GM12878 (cell line): Measurements from ENCODE around the gene GCLM. TPM values are rescaled to one million over a fixed set of nuclear protein-coding genes. Genes with fewer than 3 reads are reported as not detected.

ENCODE experiments used
- ATAC-seq: fragments of 200-7000 bp; cut with Tn5 transposase; 3 replicates; pipeline ENCODE4 v1.9.1; 2020; ENCODE audit warnings: mild to moderate bottlenecking, moderate library complexity
- BruUV-seq: library from RNA; stranded (reverse); fragments of 400-500 nt; replicated peaks from 2 replicates; lab custom pipeline; 2021; lab: Mats Ljungman, UMichigan
- CTCF ChIA-PET: fragments of 300-600 bp; sonication (Branson Sonifier 250); formaldehyde crosslinking; extraction: SDS; loops from one replicate; lab custom pipeline; 2021; ENCODE audit warnings: inconsistent platforms; lab: Yijun Ruan, JAX
- POLR2A ChIA-PET: fragments of 350-600 bp; formaldehyde crosslinking; extraction: SDS; loops from one replicate; lab custom pipeline; 2021; ENCODE audit warnings: inconsistent platforms; lab: Charles Lee
- RAD21 ChIA-PET: fragments of 300-600 bp; sonication (Branson Sonifier 250); formaldehyde crosslinking; loops from one replicate; lab custom pipeline; 2023; ENCODE audit warnings: antibody characterized with exemption; ENCODE audit not compliant: unreplicated experiment; lab: Charles Lee
- SMC1A ChIA-PET: fragments of 300-600 bp; sonication (Branson Sonifier 250); formaldehyde crosslinking; loops from one replicate; lab custom pipeline; 2023; ENCODE audit not compliant: unreplicated experiment, uncharacterized antibody; lab: Charles Lee
- DNase-seq: peaks from one replicate; pipeline ENCODE4 v3.0.0-alpha.2; 2011; ENCODE audit warnings: low read depth, low spot score
- FAIRE-seq: peaks from 3 replicates; lab custom pipeline; 2011; peaks lifted over from hg19 to GRCh38; lab: Jason Lieb, UNC
- H2AFZ ChIP-seq: 2 replicates; pipeline ENCODE4 v1.6.0; 2011; ENCODE audit warnings: low read depth, low read length, control low read depth; ENCODE audit not compliant: control insufficient read depth
- H3K27ac ChIP-seq: 2 replicates; pipeline ENCODE4 v1.5.1; 2011; ENCODE audit warnings: control low read depth; ENCODE audit not compliant: control insufficient read depth, insufficient read depth
- H3K27me3 ChIP-seq, 2 experiments: replicated peaks in 1 of 2; 2 replicates each; pipeline versions ENCODE4 v1.6.0 to v1.6.1; 2011; ENCODE audit warnings: low read length in 1 of 2; ENCODE audit not compliant: control insufficient read depth in 2 of 2, insufficient read depth in 2 of 2
- H3K36me3 ChIP-seq, 2 experiments: 2 replicates each; pipeline ENCODE4 v1.5.1; 2011; ENCODE audit warnings: low read length in 1 of 2; ENCODE audit not compliant: control insufficient read depth in 2 of 2, insufficient read depth in 2 of 2
- H3K4me1 ChIP-seq: 2 replicates; pipeline ENCODE4 v1.6.1; 2011; ENCODE audit warnings: mild to moderate bottlenecking, low read length, moderate library complexity, mixed read lengths; ENCODE audit not compliant: control insufficient read depth, insufficient read depth
- H3K4me2 ChIP-seq: 2 replicates; pipeline ENCODE4 v1.6.0; 2011; ENCODE audit warnings: control low read depth; ENCODE audit not compliant: control insufficient read depth, insufficient read depth
- H3K4me3 ChIP-seq: fragments of 200-600 bp; sonication (generic); 2 replicates; pipeline ENCODE4 v1.5.1; 2016
- H3K79me2 ChIP-seq: 2 replicates; pipeline ENCODE4 v1.6.0; 2011; ENCODE audit warnings: low read length; ENCODE audit not compliant: control insufficient read depth, insufficient read depth
- H3K9ac ChIP-seq: 2 replicates; pipeline ENCODE4 v1.8.0; 2011; ENCODE audit warnings: low read length, control low read depth, mixed read lengths; ENCODE audit not compliant: control insufficient read depth, insufficient read depth
- H3K9me3 ChIP-seq: replicated peaks from 3 replicates; pipeline ENCODE4 v1.5.1; 2011; ENCODE audit warnings: mild to moderate bottlenecking, low read length; ENCODE audit not compliant: control insufficient read depth, insufficient read depth
- H4K20me1 ChIP-seq: 2 replicates; pipeline ENCODE4 v1.6.0; 2011; ENCODE audit not compliant: control insufficient read depth, insufficient read depth
- CBFB ChIP-seq: IDR thresholded peaks from 2 replicates; pipeline ENCODE4 v1.6.1; 2016; ENCODE audit warnings: antibody characterized with exemption, low read depth
- CEBPB ChIP-seq, 2 experiments: fragments of 150-350 bp in 1 of 2; IDR thresholded peaks; 2 replicates each; pipeline ENCODE4 v1.6.1; 2012 to 2014; ENCODE audit warnings: low read depth in 2 of 2, low read length in 2 of 2, borderline replicate concordance in 1 of 2, inconsistent platforms in 1 of 2
- CREB1 ChIP-seq: IDR thresholded peaks from 2 replicates; pipeline ENCODE4 v1.6.1; 2012; ENCODE audit warnings: low read depth, mild to moderate bottlenecking, inconsistent platforms
- GABPA ChIP-seq: IDR thresholded peaks from 2 replicates; pipeline ENCODE4 v1.6.1; 2014; ENCODE audit warnings: antibody characterized with exemption, low read depth, mild to moderate bottlenecking, inconsistent platforms
- KDM1A ChIP-seq: fragments of 200-600 bp; sonication (generic); IDR thresholded peaks from 2 replicates; pipeline ENCODE4 v1.6.1; 2016; ENCODE audit warnings: borderline replicate concordance
- MTA2 ChIP-seq: fragments of 450-650 bp; IDR thresholded peaks from 2 replicates; pipeline ENCODE4 v1.6.1; 2016; ENCODE audit warnings: low read depth, mild to moderate bottlenecking, moderate library complexity
- MTA3 ChIP-seq: IDR thresholded peaks from 2 replicates; pipeline ENCODE4 v1.6.1; 2012; ENCODE audit warnings: low read length, inconsistent platforms, borderline replicate concordance
- NBN ChIP-seq: fragments of 450-650 bp; IDR thresholded peaks from 2 replicates; pipeline ENCODE4 v1.6.1; 2016
- NR2C1 ChIP-seq: fragments of 450-650 bp; IDR thresholded peaks from 2 replicates; pipeline ENCODE4 v1.6.1; 2017; ENCODE audit warnings: antibody characterized with exemption, mild to moderate bottlenecking, moderate library complexity
- NR2F1 ChIP-seq: fragments of 450-650 bp; conservative IDR thresholded peaks from 2 replicates; pipeline ENCODE4 v1.6.1; 2017; ENCODE audit warnings: mild to moderate bottlenecking
- POLR2A ChIP-seq: IDR thresholded peaks from 2 replicates; pipeline ENCODE4 v1.6.1; 2011; ENCODE audit warnings: low read depth, mild to moderate bottlenecking, low read length
- RELA ChIP-seq: fragments of 450-650 bp; IDR thresholded peaks from 2 replicates; pipeline ENCODE4 v1.8.0; 2014; ENCODE audit warnings: borderline replicate concordance; ENCODE audit not compliant: partially characterized antibody
- SUZ12 ChIP-seq: fragments of 200-600 bp; sonication (generic); IDR thresholded peaks from one replicate; pipeline ENCODE4 v1.6.1; 2018; ENCODE audit warnings: antibody characterized with exemption, mild to moderate bottlenecking; ENCODE audit not compliant: unreplicated experiment
- TAF1 ChIP-seq: IDR thresholded peaks from 2 replicates; pipeline ENCODE4 v1.6.1; 2011; ENCODE audit warnings: mild to moderate bottlenecking, low read depth, low read length, borderline replicate concordance
- ZNF24 ChIP-seq: fragments of 450-650 bp; IDR thresholded peaks from 2 replicates; pipeline ENCODE4 v1.6.1; 2017; ENCODE audit warnings: antibody characterized with exemption, mild to moderate bottlenecking
- WGBS: methylation state at CpG from one replicate; pipeline ENCODE4 v1.1.6; 2016; ENCODE audit warnings: low lambda C conversion rate; ENCODE audit not compliant: insufficient replicate concordance, insufficient coverage; ENCODE audit errors: missing lambda C conversion rate; 5-methylcytosine and 5-hydroxymethylcytosine counted together
- in situ Hi-C: fragments of 300-500 bp; cut with MboI; formaldehyde crosslinking; loops from 9 replicates; pipeline ENCODE4 v1.14.3; 2018; ENCODE audit warnings: mixed read lengths
- intact Hi-C: fragments of 100-400 bp; cut with micrococcal nuclease; formaldehyde crosslinking; loops from one replicate; pipeline ENCODE4 v1.14.2; 2022; ENCODE audit not compliant: unreplicated experiment
- polyA plus RNA-seq, 11 experiments: library from polyadenylated mRNA; depleted of rRNA in 4 of 11; unstranded in 6 of 11; stranded (reverse) in 5 of 11; fragments of >200 nt; fragmentation: Nextera tagmentation in 4 of 11; fragmentation: Illumina TruSeq in 1 of 11; extraction: Ambion mirVana in 4 of 11; extraction: Trizol in 1 of 11; gene quantifications; 1 replicate in 1 of 11; 2 replicates in 10 of 11; pipeline versions ENCODE4 v1.2.1 to v1.2.3, GENCODE V29; 2011 to 2016; ENCODE audit warnings: inconsistent platforms in 2 of 11, missing spikeins in 2 of 11, low read depth in 1 of 11
- total RNA-seq, 4 experiments: library from RNA; depleted of rRNA in 3 of 4; stranded (reverse); fragments of >200 nt in 3 of 4; fragmentation: Illumina TruSeq in 1 of 4; extraction: Trizol in 1 of 4; gene quantifications; 2 replicates each; pipeline versions ENCODE4 v1.2.1 to v1.2.3, GENCODE V29; 2013 to 2021
- TF ChIP-seq, protein P1 (sequence below): IDR thresholded peaks from 2 replicates; pipeline ENCODE4 v1.6.1; 2011; ENCODE audit warnings: low read depth, mild to moderate bottlenecking, low read length, moderate library complexity, borderline replicate concordance; ENCODE audit errors: extremely low read depth
- TF ChIP-seq, protein P2 (sequence below), 3 experiments: IDR thresholded peaks in 2 of 3; conservative IDR thresholded peaks in 1 of 3; 2 replicates each; pipeline ENCODE4 v1.5.1; 2011; ENCODE audit warnings: low read depth in 3 of 3, low read length in 3 of 3, mild to moderate bottlenecking in 3 of 3, control low read depth in 2 of 3, moderate library complexity in 2 of 3, inconsistent platforms in 1 of 3, mixed read lengths in 1 of 3; ENCODE audit not compliant: control insufficient read depth in 2 of 3, insufficient read depth in 1 of 3; ENCODE audit errors: extremely low read depth in 1 of 3

Gene GCLM
- total and polyA plus RNA-seq, 10 of the 15 experiments (the other 5 are each of a cell fraction or from before 2014, with no cell fraction given) = 2.6 to 17.3 (median 6.9) TPM

DNA sequence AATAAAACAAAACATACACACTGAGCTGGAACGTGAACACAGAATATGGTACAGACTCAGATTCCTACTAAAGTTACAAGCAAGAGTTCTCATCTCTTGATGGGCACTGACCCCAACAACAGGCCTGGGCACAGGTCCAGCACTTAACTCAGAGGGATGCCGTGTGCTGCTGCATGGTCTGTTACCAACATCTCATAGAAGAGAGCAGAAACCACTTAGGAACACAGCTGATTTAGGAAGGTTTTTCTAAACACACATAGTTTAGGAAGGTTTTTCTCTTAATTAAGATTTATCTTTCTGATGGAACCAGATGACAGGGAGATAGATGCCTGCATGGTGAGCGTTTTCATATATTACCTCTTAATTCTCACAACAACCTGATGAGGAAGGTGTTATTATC lies 1.5 kb downstream of the GCLM start:
- H3K4me3 ChIP-seq = peak overlapping the region; percentile 74
- TF ChIP-seq CBFB = no peak
- no peak for TF ChIP-seq RELA
- no peak for TF ChIP-seq GABPA
- TF ChIP-seq CEBPB (IDR thresholded peaks at IDR 0.05; ENCODE audit: borderline replicate concordance in 1 of 2, low read depth in 2 of 2, low read length in 2 of 2) = no peak
- no peak for TF ChIP-seq MTA2
- no peak for TF ChIP-seq NR2F1
- TF ChIP-seq, protein P1, sequence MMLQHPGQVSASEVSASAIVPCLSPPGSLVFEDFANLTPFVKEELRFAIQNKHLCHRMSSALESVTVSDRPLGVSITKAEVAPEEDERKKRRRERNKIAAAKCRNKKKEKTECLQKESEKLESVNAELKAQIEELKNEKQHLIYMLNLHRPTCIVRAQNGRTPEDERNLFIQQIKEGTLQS = no peak
- TF ChIP-seq POLR2A = no peak
- TF ChIP-seq SUZ12 = no peak
- TF ChIP-seq MTA3 = no peak
- TF ChIP-seq NBN = no peak
- no peak for TF ChIP-seq ZNF24
- TF ChIP-seq CREB1 = no peak
- TF ChIP-seq, protein P2, sequence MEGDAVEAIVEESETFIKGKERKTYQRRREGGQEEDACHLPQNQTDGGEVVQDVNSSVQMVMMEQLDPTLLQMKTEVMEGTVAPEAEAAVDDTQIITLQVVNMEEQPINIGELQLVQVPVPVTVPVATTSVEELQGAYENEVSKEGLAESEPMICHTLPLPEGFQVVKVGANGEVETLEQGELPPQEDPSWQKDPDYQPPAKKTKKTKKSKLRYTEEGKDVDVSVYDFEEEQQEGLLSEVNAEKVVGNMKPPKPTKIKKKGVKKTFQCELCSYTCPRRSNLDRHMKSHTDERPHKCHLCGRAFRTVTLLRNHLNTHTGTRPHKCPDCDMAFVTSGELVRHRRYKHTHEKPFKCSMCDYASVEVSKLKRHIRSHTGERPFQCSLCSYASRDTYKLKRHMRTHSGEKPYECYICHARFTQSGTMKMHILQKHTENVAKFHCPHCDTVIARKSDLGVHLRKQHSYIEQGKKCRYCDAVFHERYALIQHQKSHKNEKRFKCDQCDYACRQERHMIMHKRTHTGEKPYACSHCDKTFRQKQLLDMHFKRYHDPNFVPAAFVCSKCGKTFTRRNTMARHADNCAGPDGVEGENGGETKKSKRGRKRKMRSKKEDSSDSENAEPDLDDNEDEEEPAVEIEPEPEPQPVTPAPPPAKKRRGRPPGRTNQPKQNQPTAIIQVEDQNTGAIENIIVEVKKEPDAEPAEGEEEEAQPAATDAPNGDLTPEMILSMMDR (IDR thresholded peaks at IDR 0.05 in 2 of 3, conservative IDR thresholded peaks at IDR 0.05 in 1 of 3; ENCODE audit: control insufficient read depth in 2 of 3, extremely low read depth in 1 of 3, insufficient read depth in 1 of 3, low read depth in 3 of 3, low read length in 3 of 3) = no peak
- no peak for TF ChIP-seq NR2C1
- no peak for TF ChIP-seq KDM1A
- no peak for TF ChIP-seq TAF1

More for the DNA sequence above, 1.5 kb downstream of the GCLM start:
- ATAC-seq = 0 out of 3 replicates have a peak, but pooled peaks have one; percentile 4
- BruUV-seq = no TSS peak
- ChIA-PET SMC1A (interaction anchor here (1.0 to 1.1 kb wide), 2 partner anchors 12 to 62 kb away, joined by 3 to 4 read pairs; no protein-coding TSS in a partner anchor), POLR2A (no interaction called here), CTCF (interaction anchor here (0.6 to 1.2 kb wide), 3 partner anchors 63 to 518 kb away, joined by 3 read pairs; no protein-coding TSS in a partner anchor), RAD21 (no interaction called here)
- in situ Hi-C loops = no loop called here
- intact Hi-C loops = loop anchor here (2.0 kb wide), 1 partner anchor 61 kb away; no protein-coding TSS in a partner anchor
- no peak for FAIRE-seq
- Histone ChIP-seq H3K27ac (no peak overlapping the region), H3K4me2 (peak overlapping the region; percentile 82), H3K9me3 (no peaks in the 10 kb centered on the region), H4K20me1 (no peaks in the 10 kb centered on the region), H3K27me3 (no peaks in the 10 kb centered on the region), H3K4me1 (no peaks in the 10 kb centered on the region; the same call in 1 of the 2 replicates), H3K9ac (no peak overlapping the region), H3K79me2 (peaks cover 37% of the 10 kb centered on the region), H2AFZ (no peak overlapping the region), H3K36me3 (no peaks in the 10 kb centered on the region)
- 74% methylated on average over 3 of the region's 3 CpGs for WGBS
- no peak for DNase-seq
